ENCODE results near the gene PITPNB.

PITPNB gene

GRCh38 chr22:27872488-27872887, 46.6 kb downstream of the PITPNB start (continued):
- TF ChIP-seq CREB5 (CRISPR knock-in tag; IDR thresholded peaks at IDR 0.05; ENCODE audit: low read depth) (no peak), ISL1 (CRISPR knock-in tag; IDR thresholded peaks at IDR 0.05) (no peak), RARB (CRISPR knock-in tag; IDR thresholded peaks at IDR 0.05) (no peak), PPARA (CRISPR knock-in tag; IDR thresholded peaks at IDR 0.05; ENCODE audit: borderline replicate concordance) (no peak), ZNF8 (CRISPR knock-in tag; IDR thresholded peaks at IDR 0.05) (no peak), ZC3H10 (CRISPR knock-in tag; IDR thresholded peaks at IDR 0.05) (no peak), SNAI2 (CRISPR knock-in tag; IDR thresholded peaks at IDR 0.05) (no peak), ZFP3 (CRISPR knock-in tag; IDR thresholded peaks at IDR 0.05) (no peak), ZNF70 (CRISPR knock-in tag; IDR thresholded peaks at IDR 0.05) (no peak), TSHZ2 (CRISPR knock-in tag; IDR thresholded peaks at IDR 0.05) (no peak), CSDC2 (CRISPR knock-in tag; IDR thresholded peaks at IDR 0.05) (no peak)

- no peak for ATAC-seq
- no peak for TF ChIP-seq PPARA (CRISPR knock-in tag; IDR thresholded peaks at IDR 0.05; ENCODE audit: borderline replicate concordance)
- TF ChIP-seq OSR1 (CRISPR knock-in tag; IDR thresholded peaks at IDR 0.05), result no peak
- TF ChIP-seq ESRRG (CRISPR knock-in tag; IDR thresholded peaks at IDR 0.05), result no peak
- no peak for TF ChIP-seq TSHZ2 (CRISPR knock-in tag; IDR thresholded peaks at IDR 0.05)
- TF ChIP-seq CSRNP3 (CRISPR knock-in tag; IDR thresholded peaks at IDR 0.05), result no peak
- TF ChIP-seq ZC3H10 (CRISPR knock-in tag; IDR thresholded peaks at IDR 0.05), result no peak
- TF ChIP-seq ZNF565 (CRISPR knock-in tag; conservative IDR thresholded peaks at IDR 0.05; ENCODE audit: low read depth), result no peak
- TF ChIP-seq BACH2 (CRISPR knock-in tag; IDR thresholded peaks at IDR 0.05; ENCODE audit: borderline replicate concordance), result no peak
- no peak for TF ChIP-seq ISL1 (CRISPR knock-in tag; IDR thresholded peaks at IDR 0.05)
- TF ChIP-seq CREB5 (CRISPR knock-in tag; IDR thresholded peaks at IDR 0.05; ENCODE audit: low read depth), result no peak
- TF ChIP-seq GLIS3 (CRISPR knock-in tag; IDR thresholded peaks at IDR 0.05), result no peak
- TF ChIP-seq RARB (CRISPR knock-in tag; IDR thresholded peaks at IDR 0.05), result no peak
- TF ChIP-seq POU6F1 (CRISPR knock-in tag; IDR thresholded peaks at IDR 0.05; ENCODE audit: borderline replicate concordance, low read depth), result no peak
- TF ChIP-seq ZFP30 (CRISPR knock-in tag; IDR thresholded peaks at IDR 0.05), result no peak
- no peak for TF ChIP-seq ARNTL (CRISPR knock-in tag; IDR thresholded peaks at IDR 0.05; ENCODE audit: borderline replicate concordance, low read depth)
- no peak for TF ChIP-seq ZNF70 (CRISPR knock-in tag; IDR thresholded peaks at IDR 0.05)
- TF ChIP-seq PATZ1 (CRISPR knock-in tag; IDR thresholded peaks at IDR 0.05; ENCODE audit: borderline replicate concordance), result no peak
- TF ChIP-seq TOX (CRISPR knock-in tag; IDR thresholded peaks at IDR 0.05; ENCODE audit: borderline replicate concordance), result no peak
- no peak for TF ChIP-seq CSDC2 (CRISPR knock-in tag; IDR thresholded peaks at IDR 0.05)
Measured at GRCh38 chr22:27871306-27872014, 47.6 kb downstream of the PITPNB start.
